Astrocyte of the cerebellum (primary cell): ENCODE measurements around the gene SEC24A.
"Not testable (repeated sequence)": the region's sequence is repeated elsewhere in the genome, so short reads cannot be mapped to it uniquely, and the experiment has no call there.

Source experiments
- DNase-seq: peaks from one replicate; pipeline ENCODE4 v3.0.0-alpha.2; 2011; ENCODE audit warnings: low read depth
- H3K4me3 ChIP-seq: 2 replicates; pipeline ENCODE4 v1.5.1; 2011; ENCODE audit warnings: mild to moderate bottlenecking, low read depth, low read length, moderate library complexity
- in situ Hi-C: cut with HindIII; loops from 2 replicates; pipeline ENCODE4 v1.10.0; 2017; ENCODE audit warnings: low sequenced_read_pairs
- TF ChIP-seq, protein P1 (sequence below): IDR thresholded peaks from 2 replicates; pipeline ENCODE4 v1.5.1; 2012; ENCODE audit warnings: low read length, low read depth, moderate library complexity, mild to moderate bottlenecking; ENCODE audit errors: missing control alignments

The SEC24A gene

DNA sequence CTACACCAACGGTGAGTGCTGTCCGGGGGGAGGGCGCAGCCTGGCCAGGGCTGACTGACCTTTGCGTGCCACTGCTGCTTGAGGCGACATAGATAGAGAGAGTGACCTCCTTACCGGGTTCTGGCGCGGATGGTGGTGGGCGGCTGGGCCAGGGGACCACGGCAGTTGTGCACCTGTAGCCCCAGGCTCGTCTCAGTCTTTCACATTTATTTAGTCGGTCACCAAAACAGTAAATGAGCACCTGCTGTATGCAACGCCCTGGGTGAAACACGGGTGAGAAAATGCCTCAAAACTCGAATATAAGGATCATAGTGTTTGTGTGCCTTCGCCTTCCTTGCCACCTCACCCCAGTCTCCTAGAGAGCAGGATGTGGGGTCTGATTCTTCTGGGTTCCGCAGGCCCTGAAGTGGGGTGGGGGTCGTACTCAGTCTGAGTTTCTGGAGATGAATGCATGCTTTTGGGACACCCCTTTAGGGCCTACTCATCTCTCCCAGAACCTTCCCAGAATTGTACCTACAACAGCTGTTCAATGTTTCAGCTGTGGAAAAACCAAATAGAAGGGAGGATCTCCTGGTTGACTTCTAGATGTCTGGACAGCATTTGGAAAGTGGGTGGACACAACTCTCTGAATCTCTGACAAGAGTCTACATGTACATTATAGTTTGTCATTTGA is 714 bp downstream of the SEC24A start:
- H3K4me3 ChIP-seq: peak overlapping the region; percentile 99
- no peak for DNase-seq
- TF ChIP-seq, protein P1, sequence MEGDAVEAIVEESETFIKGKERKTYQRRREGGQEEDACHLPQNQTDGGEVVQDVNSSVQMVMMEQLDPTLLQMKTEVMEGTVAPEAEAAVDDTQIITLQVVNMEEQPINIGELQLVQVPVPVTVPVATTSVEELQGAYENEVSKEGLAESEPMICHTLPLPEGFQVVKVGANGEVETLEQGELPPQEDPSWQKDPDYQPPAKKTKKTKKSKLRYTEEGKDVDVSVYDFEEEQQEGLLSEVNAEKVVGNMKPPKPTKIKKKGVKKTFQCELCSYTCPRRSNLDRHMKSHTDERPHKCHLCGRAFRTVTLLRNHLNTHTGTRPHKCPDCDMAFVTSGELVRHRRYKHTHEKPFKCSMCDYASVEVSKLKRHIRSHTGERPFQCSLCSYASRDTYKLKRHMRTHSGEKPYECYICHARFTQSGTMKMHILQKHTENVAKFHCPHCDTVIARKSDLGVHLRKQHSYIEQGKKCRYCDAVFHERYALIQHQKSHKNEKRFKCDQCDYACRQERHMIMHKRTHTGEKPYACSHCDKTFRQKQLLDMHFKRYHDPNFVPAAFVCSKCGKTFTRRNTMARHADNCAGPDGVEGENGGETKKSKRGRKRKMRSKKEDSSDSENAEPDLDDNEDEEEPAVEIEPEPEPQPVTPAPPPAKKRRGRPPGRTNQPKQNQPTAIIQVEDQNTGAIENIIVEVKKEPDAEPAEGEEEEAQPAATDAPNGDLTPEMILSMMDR: no peak
- in situ Hi-C loops: no loop called here

DNA sequence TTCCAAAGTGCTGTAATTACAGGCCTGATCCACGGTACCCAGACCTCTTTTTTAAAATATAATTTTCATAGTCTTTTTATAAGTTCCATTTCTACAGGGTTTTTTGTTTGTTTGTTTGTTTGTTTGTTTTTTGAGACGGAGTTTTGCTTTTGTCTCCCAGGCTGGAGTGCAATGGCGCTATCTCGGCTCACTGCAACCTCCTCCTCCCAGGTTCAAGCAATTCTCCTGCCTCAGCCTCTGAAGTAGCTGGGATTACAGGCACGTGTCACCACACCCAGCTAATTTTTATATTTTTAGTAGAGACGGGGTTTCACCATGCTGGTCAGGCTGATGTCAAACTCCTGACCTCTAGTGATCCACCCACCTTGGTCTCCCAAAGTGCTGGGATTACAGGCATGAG is 2.1 kb downstream of the SEC24A start:
- DNase-seq, in situ Hi-C loops: not testable (repeated sequence)
- H3K4me3 ChIP-seq: peak overlapping the region; percentile 99

DNA sequence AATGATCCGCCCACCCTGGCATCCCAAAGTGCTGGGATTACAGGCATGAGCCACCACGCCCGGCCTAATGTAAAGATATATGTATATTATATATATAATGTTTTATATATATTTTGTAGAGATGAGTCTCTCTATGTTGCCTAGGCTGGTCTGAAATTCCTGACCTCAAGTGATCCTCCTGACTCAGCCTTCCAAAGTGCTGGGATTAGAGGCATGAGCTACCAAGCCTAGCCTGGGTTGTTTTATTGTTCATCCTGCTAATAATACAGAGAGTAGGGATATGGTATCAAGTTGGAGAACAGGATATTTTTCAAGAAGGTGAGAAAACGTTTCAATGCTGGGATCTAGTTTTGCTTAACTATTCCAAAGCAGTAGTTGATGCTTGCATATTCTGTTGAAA is 2.9 kb downstream of the SEC24A start:
- in situ Hi-C loops: no loop called here
- no peak for DNase-seq
- no peak overlapping the region for H3K4me3 ChIP-seq
- TF ChIP-seq, protein P1: no peak

DNA sequence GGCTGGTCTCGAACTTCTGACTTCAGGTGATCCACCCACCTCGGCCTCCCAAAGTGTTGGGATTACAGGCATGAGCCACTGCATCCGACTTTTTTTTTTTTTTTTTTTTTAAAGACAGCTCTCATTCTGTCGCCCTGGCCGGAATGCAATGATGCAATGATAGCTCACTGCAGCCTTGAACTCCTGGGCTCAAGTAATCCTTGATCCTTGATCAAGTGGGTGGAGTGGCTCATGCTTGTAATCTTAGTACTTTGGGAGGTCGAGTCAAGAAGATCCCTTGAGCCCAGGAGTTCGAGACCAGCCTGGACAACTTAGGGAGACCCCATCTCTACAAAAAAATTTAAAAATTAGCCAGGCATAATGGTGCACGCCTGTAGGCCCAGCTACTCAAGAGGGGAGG is 8.1 kb downstream of the SEC24A start:
- no peak overlapping the region for H3K4me3 ChIP-seq
- TF ChIP-seq, protein P1: no peak
- in situ Hi-C loops: no loop called here
- DNase-seq: no peak

DNA sequence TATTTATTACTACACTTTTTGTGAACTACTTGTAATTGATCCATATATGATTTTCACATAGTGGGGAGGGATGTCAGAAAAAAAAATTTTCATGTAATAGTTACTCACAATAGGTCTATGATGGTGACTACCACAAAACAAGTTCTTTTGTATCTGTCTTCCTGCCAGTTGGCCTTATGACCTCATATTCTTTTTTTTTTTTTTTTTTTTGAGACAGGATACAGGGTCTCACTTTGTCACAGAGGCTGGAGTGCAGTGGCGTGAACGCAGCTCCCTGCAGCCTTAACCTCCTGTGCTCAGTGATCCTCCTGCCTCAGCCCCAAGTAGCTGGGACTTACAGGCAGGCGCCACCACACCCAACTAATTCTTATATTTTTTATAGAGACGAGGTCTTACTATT is 10.9 kb downstream of the SEC24A start:
- in situ Hi-C loops: no loop called here
- no peak overlapping the region for H3K4me3 ChIP-seq
- TF ChIP-seq, protein P1: no peak
- no peak for DNase-seq

DNA sequence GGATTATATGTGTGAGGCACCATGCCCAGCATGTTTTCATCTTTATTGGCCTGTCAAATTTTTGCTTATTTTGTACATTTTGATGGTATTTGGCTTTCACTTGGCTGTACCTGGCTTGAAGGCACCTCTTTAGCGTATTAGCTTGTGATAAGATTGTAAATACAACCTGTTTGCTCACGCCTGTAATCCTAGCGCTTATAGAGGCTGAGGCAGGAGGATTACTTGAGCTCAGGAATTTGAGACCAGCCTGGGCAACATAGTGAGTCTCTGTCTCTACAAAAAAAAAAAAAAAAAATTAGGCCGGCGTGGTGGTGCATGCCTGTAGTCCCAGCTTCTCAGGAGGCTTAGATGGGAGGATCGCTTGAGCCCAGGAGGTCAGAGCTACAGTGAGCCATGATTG is 11.3 kb downstream of the SEC24A start:
- H3K4me3 ChIP-seq: no peak overlapping the region
- TF ChIP-seq, protein P1: no peak
- in situ Hi-C loops: no loop called here
- no peak for DNase-seq

DNA sequence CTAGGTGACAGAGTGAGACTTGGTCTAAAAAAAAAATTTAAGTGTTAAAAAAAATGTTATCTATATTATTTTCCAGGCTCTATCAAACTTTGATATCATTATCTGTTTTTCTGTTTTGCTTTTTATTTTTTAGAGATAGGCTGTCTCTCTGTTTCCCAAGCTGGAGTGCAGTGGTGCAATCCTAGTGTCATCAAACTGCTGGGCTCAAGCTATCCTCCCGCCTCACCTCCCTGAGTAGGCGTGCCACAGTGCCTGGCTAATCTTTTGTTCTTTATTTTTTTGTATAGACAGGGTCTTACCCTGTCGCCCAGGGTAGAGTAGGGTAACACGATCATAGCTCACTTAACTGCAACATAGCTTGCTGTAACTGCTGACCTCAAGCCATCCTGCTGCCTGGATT is 14.4 kb downstream of the SEC24A start:
- DNase-seq: no peak
- TF ChIP-seq, protein P1: no peak
- H3K4me3 ChIP-seq: no peak overlapping the region
- in situ Hi-C loops: no loop called here
